SK-N-MC (cell line): ENCODE measurements around the gene CARD9.

Experiments
- EZH2 ChIP-seq: fragments of 200-600 bp; sonication (generic); IDR thresholded peaks from one replicate; pipeline ENCODE4 v1.6.1; 2017; ENCODE audit warnings: antibody characterized with exemption
- FOXP2 ChIP-seq: optimal IDR thresholded peaks from 2 replicates; pipeline ENCODE3; 2011; ENCODE audit warnings: mild to moderate bottlenecking, moderate library complexity; ENCODE audit not compliant: insufficient read depth; ENCODE audit errors: extremely low read length, control extremely low read depth
- POLR2AphosphoS5 ChIP-seq: IDR thresholded peaks from 2 replicates; pipeline ENCODE4 v1.6.1; 2012; ENCODE audit warnings: mild to moderate bottlenecking, low read depth, low read length, borderline replicate concordance

DNA sequence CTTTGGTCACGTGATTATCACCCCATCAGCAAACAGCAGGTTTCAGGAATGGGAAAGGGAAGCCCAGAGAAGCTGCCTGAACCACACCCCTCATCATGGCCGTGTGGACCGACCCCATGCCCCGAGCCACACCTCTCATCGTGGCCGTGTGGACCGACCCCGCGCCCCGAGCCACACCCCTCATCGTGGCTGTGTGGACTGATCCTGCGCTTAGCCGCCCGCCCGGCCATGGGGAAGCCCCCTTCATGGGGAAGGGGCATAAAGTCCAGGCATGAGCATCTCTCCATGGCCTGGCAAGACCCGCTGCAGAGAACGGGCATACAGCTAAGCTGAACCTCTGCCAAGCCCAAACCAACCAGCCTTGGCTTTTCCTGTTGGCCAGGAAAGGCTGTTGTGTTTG lies 20.1 kb upstream of the CARD9 start:
- TF ChIP-seq POLR2AphosphoS5 (no peak), EZH2 (no peak), FOXP2 (no peak)
